Measurements from ENCODE around the gene RTN3. TPM values are rescaled to one million over a fixed set of nuclear protein-coding genes. Genes with fewer than 3 reads are reported as not detected.

Gene RTN3
- total and polyA plus RNA-seq, 9 of the 15 experiments (the other 6 are each of a cell fraction or from before 2014, with no cell fraction given), result 41.6 to 169 (median 93.5) TPM

GRCh38 chr11:63681321-63682065 is at the start of gene RTN3 (continued):
- TF ChIP-seq TARDBP (IDR thresholded peaks at IDR 0.05) (peak; percentile 48; the same call in 1 of the 2 replicates), THAP7 (CRISPR knock-in tag; IDR thresholded peaks at IDR 0.05) (no peak), HNRNPUL1 (IDR thresholded peaks at IDR 0.05; ENCODE audit: low read length) (no peak), MEIS2 (IDR thresholded peaks at IDR 0.05; ENCODE audit: partially characterized antibody) (peak; percentile 98), ZFX (CRISPR knock-in tag; IDR thresholded peaks at IDR 0.05) (no peak; the same call in 1 of the 2 replicates), ZNF165 (CRISPR knock-in tag; IDR thresholded peaks at IDR 0.05; ENCODE audit: borderline replicate concordance) (no peak), SRF (CRISPR knock-in tag; IDR thresholded peaks at IDR 0.05) (no peak), FOXM1 (IDR thresholded peaks at IDR 0.05; ENCODE audit: low read depth) (0 out of 2 replicates have a peak, but pooled peaks have one; percentile 10), FOXM1 (CRISPR knock-in tag; IDR thresholded peaks at IDR 0.05; ENCODE audit: low read depth) (peak; percentile 76), CREM (IDR thresholded peaks at IDR 0.05; ENCODE audit: low read depth) (peak; percentile 58), MXI1 (IDR thresholded peaks at IDR 0.05; ENCODE audit: low read depth, low read length) (peak; percentile 28; the same call in 1 of the 2 replicates), GMEB1 (CRISPR knock-in tag; IDR thresholded peaks at IDR 0.05) (peak; percentile 81), DPF2 (IDR thresholded peaks at IDR 0.05) (peak; percentile 79), ATF3 (IDR thresholded peaks at IDR 0.05) (peak; percentile 22; the same call in 1 of the 2 replicates), ATF3 (CRISPR knock-in tag; conservative IDR thresholded peaks at IDR 0.05) (no peak), HLTF (IDR thresholded peaks at IDR 0.05) (peak; percentile 15; the same call in 1 of the 2 replicates), NR2F6 (CRISPR knock-in tag; IDR thresholded peaks at IDR 0.05) (no peak), STAT5B (CRISPR knock-in tag; IDR thresholded peaks at IDR 0.05) (no peak), E2F8 (IDR thresholded peaks at IDR 0.05; ENCODE audit: low read depth, partially characterized antibody) (no peak), ILF3 (IDR thresholded peaks at IDR 0.05; ENCODE audit: borderline replicate concordance) (no peak), ELK3 (CRISPR knock-in tag; IDR thresholded peaks at IDR 0.05) (no peak), DMBX1 (CRISPR knock-in tag; IDR thresholded peaks at IDR 0.05; ENCODE audit: borderline replicate concordance) (no peak), YBX1 (IDR thresholded peaks at IDR 0.05) (no peak)

Data from K562 (cell line).